HG03025 (cell line): Measurements from ENCODE around the gene PCDHGA7.
"Not testable (repeated sequence)": the region's sequence is repeated elsewhere in the genome, so short reads cannot be mapped to it uniquely, and the experiment has no call there.

ENCODE experiments used
- ATAC-seq: cut with Tn5 transposase; IDR thresholded peaks from one replicate; pipeline ENCODE4 v1.9.1; 2021; ENCODE audit warnings: mild to moderate bottlenecking, moderate library complexity; ENCODE audit not compliant: unreplicated experiment, low FRiP score

PCDHGA7 gene

GRCh38 chr5:141382469-141383294 lies at the start of gene PCDHGA7:
PCDHGA7 (plus strand) TSS chr5:141382742; CDS start chr5:141382900, 158 bp downstream.
- ATAC-seq, result no peak

- no peak for ATAC-seq
These were observed 43.8 kb upstream of the PCDHGA7 start, which contains the start of gene PCDHGA2 for GRCh38 chr5:141338538-141339306. PCDHGA2 (plus strand) TSS chr5:141338760.

- not testable (repeated sequence) for ATAC-seq
These were observed 41.7 kb upstream of the PCDHGA7 start for GRCh38 chr5:141340781-141341354.

GRCh38 chr5:141342773-141343172 lies 39.8 kb upstream of the PCDHGA7 start:
- ATAC-seq, result no peak

GRCh38 chr5:141343242-141343952 lies 39.1 kb upstream of the PCDHGA7 start, which contains the start of gene PCDHGA3:
PCDHGA3 (plus strand) TSS chr5:141343829; CDS start chr5:141344034, 205 bp downstream.
- ATAC-seq, result no peak

GRCh38 chr5:141343953-141344463 lies 38.5 kb upstream of the PCDHGA7 start:
- no peak for ATAC-seq

- no peak for ATAC-seq
These were observed 37.2 kb upstream of the PCDHGA7 start for GRCh38 chr5:141345327-141345726.

GRCh38 chr5:141346017-141346416 lies 36.5 kb upstream of the PCDHGA7 start:
- ATAC-seq, result not testable (repeated sequence)

- ATAC-seq, result no peak
These were observed 32.5 kb upstream of the PCDHGA7 start, which contains the start of gene PCDHGB1 for GRCh38 chr5:141349917-141350619. PCDHGB1 (plus strand) TSS chr5:141350099; CDS start chr5:141350261, 162 bp downstream.

GRCh38 chr5:141351591-141351990 lies 31.0 kb upstream of the PCDHGA7 start:
- no peak for ATAC-seq

GRCh38 chr5:141354900-141355469 lies 27.6 kb upstream of the PCDHGA7 start, which contains the start of gene PCDHGA4:
PCDHGA4 (plus strand) TSS chr5:141355021; CDS start chr5:141355108, 87 bp downstream.
- ATAC-seq, result no peak

GRCh38 chr5:141355641-141356040 lies 26.9 kb upstream of the PCDHGA7 start:
- no peak for ATAC-seq

- ATAC-seq, result no peak
These were observed 26.4 kb upstream of the PCDHGA7 start for GRCh38 chr5:141356133-141356532.

- no peak for ATAC-seq
These were observed 25.6 kb upstream of the PCDHGA7 start for GRCh38 chr5:141356950-141357349.

- ATAC-seq, result no peak
These were observed 22.6 kb upstream of the PCDHGA7 start, which contains the start of gene PCDHGB2 for GRCh38 chr5:141359790-141360426. PCDHGB2 (plus strand) TSS chr5:141359994; CDS start chr5:141360136, 142 bp downstream.

- no peak for ATAC-seq
These were observed 21.9 kb upstream of the PCDHGA7 start for GRCh38 chr5:141360685-141361084.

GRCh38 chr5:141362719-141363118 lies 19.8 kb upstream of the PCDHGA7 start:
- no peak for ATAC-seq

- no peak for ATAC-seq
These were observed 18.4 kb upstream of the PCDHGA7 start, which contains the start of gene PCDHGA5 for GRCh38 chr5:141363952-141364660. PCDHGA5 (plus strand) TSS chr5:141364162; CDS start chr5:141364331, 169 bp downstream.
